Thoracic aorta (tissue), 2 donors: Measurements from ENCODE around the gene DNAJB12. TPM values are rescaled to one million over a fixed set of nuclear protein-coding genes. Genes with fewer than 3 reads are reported as not detected.

Experiments
- ATAC-seq: fragments of 150-250 bp; one replicate; pipeline ENCODE4 v1.8.0; 2017; ENCODE audit warnings: low read depth; ENCODE audit not compliant: insufficient number of reproducible peaks, low FRiP score
- DNase-seq: peaks from one replicate; pipeline ENCODE4 v3.0.0-alpha.2; 2020; ENCODE audit warnings: low spot score
- H3K27ac ChIP-seq, 2 donors: fragments of 200-600 bp; sonication (generic); 1 replicate in 1 of 2; 2 replicates in 1 of 2; pipeline ENCODE4 v1.5.1; 2016; ENCODE audit warnings: mild to moderate bottlenecking in 2 of 2, moderate library complexity in 2 of 2
- H3K27me3 ChIP-seq: fragments of 200-600 bp; sonication (generic); replicated peaks from 2 replicates; pipeline ENCODE4 v1.6.0; 2016; ENCODE audit warnings: mild to moderate bottlenecking; ENCODE audit not compliant: insufficient read depth
- H3K36me3 ChIP-seq: fragments of 200-600 bp; sonication (generic); one replicate; pipeline ENCODE4 v1.5.1; 2016
- H3K4me1 ChIP-seq, 2 donors: fragments of 200-600 bp; sonication (generic); 1 replicate in 1 of 2; 2 replicates in 1 of 2; pipeline versions ENCODE4 v1.5.1 to v1.6.0; 2016; ENCODE audit warnings: low read depth in 2 of 2, mild to moderate bottlenecking in 1 of 2; ENCODE audit not compliant: control insufficient read depth in 1 of 2
- H3K4me3 ChIP-seq: fragments of 200-600 bp; sonication (generic); 2 replicates; pipeline ENCODE4 v1.5.1; 2016; ENCODE audit warnings: mild to moderate bottlenecking
- H3K9me3 ChIP-seq: fragments of 200-600 bp; sonication (generic); 2 replicates; pipeline ENCODE4 v1.5.1; 2016
- total RNA-seq, 2 donors: library from RNA; depleted of rRNA; stranded (reverse); fragments of >200 nt; gene quantifications; one replicate each; pipeline versions ENCODE4 v1.1.0 to v1.2.3, GENCODE V29; 2016
- TF ChIP-seq, protein P1 (sequence below): fragments of 200-600 bp; sonication (generic); IDR thresholded peaks from one replicate; pipeline ENCODE4 v1.5.1; 2019; ENCODE audit warnings: antibody characterized with exemption

DNAJB12 gene
- total RNA-seq, 2 donors from 2014 or later, result 33.3 to 39.5 TPM

- no peak overlapping the region for H3K4me3 ChIP-seq
- H3K4me1 ChIP-seq, result peaks cover 24 to 52% of the 10 kb centered on the region in 2 donors
- no peak for ATAC-seq
- H3K27me3 ChIP-seq, result no peaks in the 10 kb centered on the region
- H3K9me3 ChIP-seq, result no peaks in the 10 kb centered on the region
- H3K27ac ChIP-seq, result no peak overlapping the region
- no peak for DNase-seq
- TF ChIP-seq, protein P1, sequence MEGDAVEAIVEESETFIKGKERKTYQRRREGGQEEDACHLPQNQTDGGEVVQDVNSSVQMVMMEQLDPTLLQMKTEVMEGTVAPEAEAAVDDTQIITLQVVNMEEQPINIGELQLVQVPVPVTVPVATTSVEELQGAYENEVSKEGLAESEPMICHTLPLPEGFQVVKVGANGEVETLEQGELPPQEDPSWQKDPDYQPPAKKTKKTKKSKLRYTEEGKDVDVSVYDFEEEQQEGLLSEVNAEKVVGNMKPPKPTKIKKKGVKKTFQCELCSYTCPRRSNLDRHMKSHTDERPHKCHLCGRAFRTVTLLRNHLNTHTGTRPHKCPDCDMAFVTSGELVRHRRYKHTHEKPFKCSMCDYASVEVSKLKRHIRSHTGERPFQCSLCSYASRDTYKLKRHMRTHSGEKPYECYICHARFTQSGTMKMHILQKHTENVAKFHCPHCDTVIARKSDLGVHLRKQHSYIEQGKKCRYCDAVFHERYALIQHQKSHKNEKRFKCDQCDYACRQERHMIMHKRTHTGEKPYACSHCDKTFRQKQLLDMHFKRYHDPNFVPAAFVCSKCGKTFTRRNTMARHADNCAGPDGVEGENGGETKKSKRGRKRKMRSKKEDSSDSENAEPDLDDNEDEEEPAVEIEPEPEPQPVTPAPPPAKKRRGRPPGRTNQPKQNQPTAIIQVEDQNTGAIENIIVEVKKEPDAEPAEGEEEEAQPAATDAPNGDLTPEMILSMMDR, result no peak
- H3K36me3 ChIP-seq, result no peaks in the 10 kb centered on the region
Observed at GRCh38 chr10:72311667-72312066, 43.1 kb downstream of the DNAJB12 start.

DNA sequence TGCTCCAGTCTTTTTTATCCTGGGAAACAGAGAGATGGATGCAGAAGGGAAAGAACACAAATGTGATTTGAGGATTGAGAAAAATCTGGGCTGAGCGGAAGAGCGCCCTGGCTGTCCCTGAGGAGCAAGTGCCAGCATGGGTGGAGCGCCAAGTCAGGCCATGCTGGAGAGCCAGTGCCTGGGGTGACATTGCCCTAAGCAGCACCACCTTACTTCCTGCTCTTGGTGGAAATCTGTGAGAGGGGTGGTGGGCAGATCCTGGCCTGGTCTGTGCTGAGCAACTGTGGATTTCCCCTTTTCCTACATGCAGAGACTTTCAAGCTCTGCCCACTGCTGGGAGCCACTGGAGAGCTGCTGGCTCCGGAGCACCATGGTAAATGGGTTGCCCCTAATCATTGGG is 44.1 kb downstream of the DNAJB12 start:
- Histone ChIP-seq H3K9me3 (no peaks in the 10 kb centered on the region), H3K4me3 (no peak overlapping the region), H3K4me1 (peaks cover 14 to 41% of the 10 kb centered on the region in 2 donors), H3K27ac (no peak overlapping the region), H3K27me3 (no peaks in the 10 kb centered on the region), H3K36me3 (no peaks in the 10 kb centered on the region)
- TF ChIP-seq, protein P1, result no peak
- no peak for DNase-seq
- no peak for ATAC-seq

DNA sequence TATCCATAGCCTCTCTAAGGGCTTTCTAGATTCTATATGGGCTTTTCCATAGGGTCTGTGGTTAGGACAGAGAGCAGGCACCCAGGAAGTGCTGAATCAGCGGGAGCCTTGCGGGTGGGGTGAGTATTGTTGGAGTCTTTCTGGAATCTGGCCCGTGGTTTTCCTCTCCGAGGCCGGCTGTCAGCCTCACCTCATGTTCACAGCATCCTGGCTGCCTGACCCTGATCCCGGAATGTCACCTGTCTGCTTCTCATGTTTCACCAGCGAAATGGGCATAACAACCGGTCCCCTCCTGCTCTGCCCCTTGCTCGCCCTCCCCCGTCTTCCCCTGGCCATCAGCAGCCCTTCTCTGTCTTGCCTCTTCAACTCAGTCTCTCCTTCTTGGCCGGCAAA is 44.5 kb downstream of the DNAJB12 start:
- Histone ChIP-seq H3K4me1 (peaks cover 11 to 37% of the 10 kb centered on the region in 2 donors), H3K36me3 (no peaks in the 10 kb centered on the region), H3K27me3 (no peaks in the 10 kb centered on the region), H3K27ac (no peak overlapping the region), H3K9me3 (no peaks in the 10 kb centered on the region), H3K4me3 (no peak overlapping the region)
- ATAC-seq (no peak), DNase-seq (no peak)
- TF ChIP-seq, protein P1, result no peak

GRCh38 chr10:72309290-72310240 is 45.2 kb downstream of the DNAJB12 start:
- ATAC-seq, result no peak

More at GRCh38 chr10:72309290-72310240, 45.2 kb downstream of the DNAJB12 start:
- Histone ChIP-seq H3K4me3 (no peak overlapping the region), H3K36me3 (no peaks in the 10 kb centered on the region), H3K9me3 (no peaks in the 10 kb centered on the region), H3K27me3 (no peaks in the 10 kb centered on the region), H3K27ac (no peak overlapping the region), H3K4me1 (peaks cover 7 to 31% of the 10 kb centered on the region in 2 donors)
- DNase-seq, result no peak
- TF ChIP-seq, protein P1, result no peak
